Stimulated activated CD4-positive, alpha-beta T cell treated with anti-CD3 and anti-CD28 coated beads, TNF-alpha, amount 100 ng/mL, for 48 hours (primary cell): Measurements from ENCODE around the gene ADAMTS13.
"Not testable (repeated sequence)": the region's sequence is repeated elsewhere in the genome, so short reads cannot be mapped to it uniquely, and the experiment has no call there.

Source experiments
- DNase-seq, 3 donors: peaks; one replicate each; pipeline ENCODE4 v3.0.0-alpha.2; 2020; ENCODE audit warnings: low read depth in 3 of 3

The ADAMTS13 gene

GRCh38 chr9:133421615-133422542 is at the start of gene ADAMTS13:
Gene ADAMTS13 (plus strand): TSS chr9:133422367. CDS start chr9:133422444, 77 bp downstream.
- peak in 2 of 3 donors; percentile 35 to 47 for DNase-seq

- no peak for DNase-seq
These were observed 47.5 kb upstream of the ADAMTS13 start for GRCh38 chr9:133374612-133375115.

DNA sequence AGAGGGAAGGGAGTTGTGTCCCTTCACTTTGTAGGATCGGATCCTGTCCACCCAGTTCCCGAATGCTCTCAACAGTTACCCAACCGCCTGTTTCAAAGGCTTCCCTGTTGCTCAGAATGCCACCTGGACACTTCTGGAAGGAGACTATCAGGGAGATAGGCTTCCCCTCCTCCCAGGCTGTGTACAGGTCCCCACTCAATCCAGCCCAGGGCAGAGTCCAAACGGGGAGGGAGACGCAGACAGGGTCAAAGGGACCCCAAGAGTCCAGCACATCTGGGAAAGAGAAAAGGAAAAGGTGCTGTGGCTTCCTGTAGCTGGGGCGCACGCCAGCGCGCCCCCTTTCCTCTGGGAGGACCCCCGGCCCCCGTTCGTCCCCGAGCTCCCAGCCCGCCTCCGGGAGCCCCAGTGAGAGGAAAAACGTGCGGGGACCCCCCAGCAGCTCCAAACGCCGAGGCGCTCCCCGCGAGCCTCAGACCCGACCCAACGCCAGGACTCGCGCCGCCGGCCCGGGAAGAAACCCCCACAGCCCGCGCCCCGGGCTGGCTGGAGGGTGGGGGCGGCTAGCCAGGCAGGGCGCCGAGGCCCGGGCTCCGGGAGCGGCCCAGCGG is 46.9 kb upstream of the ADAMTS13 start:
- no peak for DNase-seq

- DNase-seq = peak; percentile 87 to 93 (median 91)
These were observed 46.2 kb upstream of the ADAMTS13 start, which contains the start of the genes STKLD1 and SURF4 for GRCh38 chr9:133375724-133376654. Gene STKLD1 (plus strand): TSS chr9:133376366. CDS start chr9:133376474, 108 bp downstream. Gene SURF4 (minus strand): TSS chr9:133376060. CDS start chr9:133375969, 91 bp downstream.

- DNase-seq = not testable (repeated sequence)
These were observed 44.9 kb upstream of the ADAMTS13 start for GRCh38 chr9:133377280-133377679.

DNA sequence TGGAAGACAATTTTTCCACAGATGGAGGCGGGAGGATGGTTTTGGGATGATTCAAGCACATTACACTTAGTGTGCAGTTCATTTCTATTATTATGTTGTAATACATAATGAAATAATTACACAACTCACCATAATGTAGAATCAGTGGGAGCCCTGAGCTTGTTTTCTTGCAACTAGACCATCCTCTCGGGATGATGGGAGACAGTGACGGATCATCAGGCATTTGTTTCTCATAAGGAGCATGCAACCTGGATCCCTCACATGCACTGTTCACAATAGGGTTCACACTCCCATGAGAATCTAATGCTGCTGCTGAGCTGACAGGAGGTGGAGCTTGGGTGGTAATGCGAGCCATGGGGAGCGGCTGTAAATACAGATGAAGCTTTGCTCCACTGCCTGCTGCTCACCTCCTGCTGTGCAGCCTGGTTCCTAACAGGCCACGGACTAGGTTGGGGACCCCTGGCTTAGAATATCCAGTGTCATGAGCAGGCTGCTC is 44.4 kb upstream of the ADAMTS13 start:
- no peak for DNase-seq

DNA sequence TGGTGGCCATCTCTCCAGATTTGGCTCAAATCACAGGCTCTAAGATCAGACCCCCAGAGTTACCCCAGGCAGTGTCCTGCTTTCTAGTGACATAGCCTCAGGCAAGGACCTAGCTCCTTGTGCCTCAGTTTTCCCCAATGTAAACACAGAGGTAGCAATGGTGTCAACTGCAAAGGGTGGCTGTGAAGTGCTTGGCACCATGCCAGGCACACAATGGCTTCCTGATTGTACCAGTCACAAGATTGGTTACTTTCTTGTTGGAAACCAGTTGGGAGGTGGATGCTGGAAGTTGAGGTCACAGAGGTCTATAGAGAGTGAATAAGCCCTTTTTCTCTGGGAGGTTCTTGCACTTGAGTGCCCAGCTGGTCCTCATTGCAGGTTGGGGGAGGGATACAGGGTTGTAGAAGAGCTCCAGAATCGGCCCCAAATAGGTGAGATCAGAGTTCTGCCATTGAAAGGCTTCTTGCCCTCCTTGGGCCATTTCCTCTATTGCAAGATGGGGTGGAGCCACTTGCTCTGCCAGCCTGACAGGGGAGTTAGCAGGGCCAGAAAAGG is 43.7 kb upstream of the ADAMTS13 start:
- no peak for DNase-seq

GRCh38 chr9:133379153-133380086 is 42.7 kb upstream of the ADAMTS13 start:
- no peak for DNase-seq

GRCh38 chr9:133380734-133381133 is 41.4 kb upstream of the ADAMTS13 start:
- no peak for DNase-seq

GRCh38 chr9:133382507-133383141 is 39.5 kb upstream of the ADAMTS13 start:
- DNase-seq = no peak

DNA sequence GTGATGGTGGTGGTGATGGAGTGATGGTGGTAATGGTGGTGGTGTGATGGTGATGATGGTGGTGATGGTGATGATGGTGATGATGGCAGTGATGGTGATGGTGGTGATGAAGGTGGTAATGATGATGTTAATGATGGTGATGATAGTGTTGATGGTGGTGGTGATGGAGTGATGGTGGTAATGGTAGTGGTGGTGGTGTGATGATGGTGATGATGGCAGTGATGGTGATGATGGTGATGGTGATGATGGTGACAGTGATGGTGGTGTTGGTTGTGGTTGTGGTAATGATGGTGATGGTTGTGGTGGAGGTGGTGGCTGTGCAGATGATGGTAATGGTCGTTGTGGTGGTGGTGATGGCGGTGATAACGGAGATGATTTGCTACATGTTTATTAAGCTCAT is 38.7 kb upstream of the ADAMTS13 start:
- DNase-seq = no peak

GRCh38 chr9:133384736-133385321 is 37.3 kb upstream of the ADAMTS13 start:
- DNase-seq = no peak

DNA sequence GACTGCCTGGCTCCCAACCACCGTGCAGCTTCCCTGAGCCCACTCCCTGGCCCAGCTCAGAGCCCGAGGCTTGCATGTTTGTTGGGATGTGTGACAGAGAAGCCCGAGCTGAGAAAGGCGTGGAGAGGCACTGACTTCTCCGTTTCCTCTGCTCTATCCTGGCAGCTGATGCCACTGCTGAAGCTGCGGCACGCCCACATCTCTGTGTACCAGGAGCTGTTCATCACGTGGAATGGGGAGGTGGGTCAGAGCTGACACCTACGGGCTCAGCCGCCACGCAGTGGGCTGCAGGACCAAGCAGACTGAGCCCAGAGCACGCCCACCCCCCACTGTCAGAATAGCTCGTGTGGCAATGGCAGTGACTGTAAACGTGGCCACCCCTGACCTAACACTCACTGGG is 36.7 kb upstream of the ADAMTS13 start:
- no peak for DNase-seq

- DNase-seq = no peak
These were observed 35.8 kb upstream of the ADAMTS13 start for GRCh38 chr9:133386338-133386737.

DNA sequence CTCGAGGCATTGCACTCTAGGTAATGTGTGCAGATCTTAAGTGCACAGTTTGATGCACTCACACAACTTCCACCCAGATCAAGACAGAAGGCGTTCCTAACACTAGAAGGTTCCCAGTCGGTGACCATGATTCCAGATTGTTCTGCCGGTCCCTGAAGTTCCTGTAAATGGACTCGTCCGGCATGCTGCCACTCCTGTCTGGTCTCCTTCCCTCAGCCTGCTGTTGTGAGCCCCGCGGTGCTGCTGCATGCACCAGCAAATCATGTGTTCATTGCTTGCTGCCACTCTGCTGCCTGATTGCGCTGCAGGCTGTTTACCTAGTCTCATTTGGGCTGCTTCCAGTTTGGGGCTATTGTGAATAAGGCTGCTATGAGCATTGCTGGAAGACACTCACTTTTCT is 34.5 kb upstream of the ADAMTS13 start:
- no peak for DNase-seq

- no peak for DNase-seq
These were observed 33.1 kb upstream of the ADAMTS13 start for GRCh38 chr9:133389025-133389557.

DNA sequence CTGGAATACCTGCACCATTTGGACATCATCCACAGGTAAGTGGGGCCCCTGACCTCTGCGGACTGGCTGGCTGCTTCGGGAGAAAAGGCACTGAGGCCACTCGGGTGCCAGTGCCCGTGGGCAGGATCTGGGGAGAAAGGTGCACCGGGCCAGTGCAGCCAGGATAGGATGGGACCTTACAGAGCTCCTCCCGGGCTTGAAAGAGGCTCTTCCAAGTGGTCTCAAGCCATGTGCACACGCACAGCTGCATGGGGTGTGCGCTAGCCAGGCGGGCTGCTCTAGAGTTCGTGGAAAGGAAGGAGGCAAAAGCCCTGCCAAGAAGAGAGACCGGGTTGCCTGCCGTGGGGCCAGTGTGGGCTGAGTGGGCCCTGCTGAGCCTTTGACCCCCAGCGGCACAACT is 32.6 kb upstream of the ADAMTS13 start:
- DNase-seq = no peak

DNA sequence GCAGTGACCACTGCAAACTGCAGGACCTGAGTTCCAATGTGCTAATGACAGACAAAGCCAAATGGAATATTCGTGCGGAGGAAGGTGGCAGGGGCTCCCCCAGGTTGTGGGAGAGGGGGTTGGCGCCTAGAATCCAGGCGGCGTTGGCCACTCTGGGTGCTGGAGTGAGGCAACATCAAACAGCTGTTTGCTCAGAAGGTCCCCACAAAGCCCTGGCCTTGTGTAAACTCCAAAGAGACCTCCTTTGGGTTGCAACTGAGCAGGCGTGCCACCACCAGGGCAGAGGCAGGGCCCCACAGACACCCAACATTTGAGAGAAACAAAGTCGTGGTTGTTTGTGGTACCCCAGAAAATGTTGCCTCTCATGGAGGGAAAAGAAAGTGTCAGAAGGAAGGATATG is 31.5 kb upstream of the ADAMTS13 start:
- DNase-seq = no peak

DNA sequence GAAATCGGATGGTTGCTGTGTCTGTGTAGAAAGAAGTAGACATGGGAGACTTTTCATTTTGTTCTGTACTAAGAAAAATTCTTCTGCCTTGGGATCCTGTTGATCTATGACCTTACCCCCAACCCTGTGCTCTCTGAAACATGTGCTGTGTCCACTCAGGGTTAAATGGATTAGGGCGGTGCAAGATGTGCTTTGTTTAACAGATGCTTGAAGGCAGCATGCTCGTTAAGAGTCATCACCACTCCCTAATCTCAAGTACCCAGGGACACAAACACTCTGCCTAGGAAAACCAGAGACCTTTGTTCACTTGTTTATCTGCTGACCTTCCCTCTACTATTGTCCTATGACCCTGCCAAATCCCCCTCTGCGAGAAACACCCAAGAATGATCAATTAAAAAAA is 30.7 kb upstream of the ADAMTS13 start:
- DNase-seq = not testable (repeated sequence)
